ENCODE results near the gene GYG1.

DNA sequence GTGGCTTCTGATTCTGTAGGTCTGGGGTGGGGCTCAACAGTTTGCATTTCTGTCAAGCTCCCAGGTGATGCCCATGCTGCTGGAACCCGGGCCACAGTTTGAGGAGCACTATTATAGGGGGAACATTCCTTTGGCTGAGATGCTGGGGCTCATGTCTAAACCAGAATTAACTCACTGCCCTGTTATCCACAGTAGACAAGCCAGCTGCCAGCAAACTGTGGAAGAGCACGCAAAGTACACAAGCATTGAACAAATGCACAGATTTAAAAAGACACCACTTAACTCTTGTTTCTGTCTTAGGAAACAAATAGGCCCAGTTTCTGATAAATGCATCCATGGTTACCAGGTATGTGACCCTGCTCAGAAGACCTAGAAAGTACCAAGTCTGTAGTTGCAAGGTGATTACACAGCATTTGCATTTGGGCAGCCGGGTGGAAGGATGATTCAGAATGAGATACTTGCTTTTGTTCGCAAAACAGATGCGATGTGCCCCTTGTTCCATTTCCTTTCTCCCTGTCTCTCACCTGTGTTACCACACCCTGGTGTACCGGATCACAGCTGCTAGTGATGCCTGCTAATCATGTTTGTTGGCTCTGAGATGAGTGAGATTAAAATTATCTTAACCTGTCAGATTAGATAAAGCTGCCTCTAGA lies 12.4 kb downstream of the GYG1 start:
- TF ChIP-seq CTCF (IDR thresholded peaks at IDR 0.05) (no peak), POLR2AphosphoS5 (IDR thresholded peaks at IDR 0.05; ENCODE audit: low read depth, low read length) (no peak), TCF7L2 (IDR thresholded peaks at IDR 0.05; ENCODE audit: low read depth, low read length) (no peak), SIN3A (IDR thresholded peaks at IDR 0.05; ENCODE audit: borderline replicate concordance, insufficient read depth, low read depth, low read length) (no peak)

Measured in Panc1 (cell line).